IPS-NIHi11 (cell line): ENCODE measurements around the gene FANCC.

Experiments
- DNase-seq: peaks from one replicate; pipeline ENCODE4 v3.0.0; 2012; ENCODE audit warnings: mixed read lengths, low spot score

FANCC gene

GRCh38 chr9:95100071-95100627, 217.4 kb downstream of the FANCC start:
- no peak for DNase-seq

- DNase-seq = no peak
Observed at GRCh38 chr9:95099321-95100070, 218.0 kb downstream of the FANCC start.

GRCh38 chr9:95098391-95098921, 219.1 kb downstream of the FANCC start:
- DNase-seq = no peak

GRCh38 chr9:95097279-95097678, 220.2 kb downstream of the FANCC start:
- no peak for DNase-seq

GRCh38 chr9:95096807-95097206, 220.7 kb downstream of the FANCC start:
- no peak for DNase-seq

GRCh38 chr9:95096381-95096780, 221.1 kb downstream of the FANCC start:
- no peak for DNase-seq

GRCh38 chr9:95095641-95096355, 221.7 kb downstream of the FANCC start:
- DNase-seq = no peak

- DNase-seq = no peak
Observed at GRCh38 chr9:95094002-95094401, 223.5 kb downstream of the FANCC start.

GRCh38 chr9:95093586-95093985, 223.9 kb downstream of the FANCC start:
- DNase-seq = no peak

- peak; percentile 63 for DNase-seq
Observed at GRCh38 chr9:95092262-95093072, 225.0 kb downstream of the FANCC start.

GRCh38 chr9:95091601-95092261, 225.8 kb downstream of the FANCC start:
- DNase-seq = no peak

- DNase-seq = no peak
Observed at GRCh38 chr9:95090871-95091577, 226.5 kb downstream of the FANCC start.

GRCh38 chr9:95090023-95090791, 227.3 kb downstream of the FANCC start:
- no peak for DNase-seq

- DNase-seq = no peak
Observed at GRCh38 chr9:95089257-95090022, 228.1 kb downstream of the FANCC start.

- DNase-seq = no peak
Observed at GRCh38 chr9:95088421-95089161, 228.9 kb downstream of the FANCC start.

GRCh38 chr9:95087659-95088242, 229.8 kb downstream of the FANCC start:
- DNase-seq = no peak

- no peak for DNase-seq
Observed at GRCh38 chr9:95086564-95086955, 230.9 kb downstream of the FANCC start.

GRCh38 chr9:95085861-95086563, 231.5 kb downstream of the FANCC start:
- no peak for DNase-seq
